Heart right ventricle (tissue), 16 donors: ENCODE results near the gene LMO7. TPM values are rescaled to one million over a fixed set of nuclear protein-coding genes. Genes with fewer than 3 reads are reported as not detected.

ENCODE experiments used
- ATAC-seq, 8 donors: fragments of 200-7000 bp; cut with Tn5 transposase; one replicate each; pipeline ENCODE4 v1.9.1; 2020; ENCODE audit warnings: mild to moderate bottlenecking in 8 of 8, moderate library complexity in 8 of 8, moderate number of reproducible peaks in 1 of 8
- DNase-seq, 2 donors: peaks; one replicate each; pipeline ENCODE4 v3.0.0-alpha.2; 2020
- H3K27ac ChIP-seq, 10 donors: fragments of 200-600 bp; sonication (generic) in 2 of 10; one replicate each; pipeline versions ENCODE4 v1.5.0 to v1.8.0; 2020 to 2022; ENCODE audit warnings: mild to moderate bottlenecking in 3 of 10
- H3K27me3 ChIP-seq, 7 donors: fragments of 200-600 bp; one replicate each; pipeline ENCODE4 v1.8.0; 2021 to 2022; ENCODE audit warnings: mild to moderate bottlenecking in 2 of 7
- H3K36me3 ChIP-seq, 9 donors: fragments of 200-600 bp; sonication (generic) in 1 of 9; one replicate each; pipeline versions ENCODE4 v1.5.0 to v1.8.0; 2020 to 2022; ENCODE audit warnings: mild to moderate bottlenecking in 2 of 9
- H3K4me1 ChIP-seq, 9 donors: fragments of 200-600 bp; sonication (generic) in 1 of 9; one replicate each; pipeline versions ENCODE4 v1.5.0 to v1.8.0; 2020 to 2022; ENCODE audit warnings: mild to moderate bottlenecking in 4 of 9
- H3K4me3 ChIP-seq, 10 donors: fragments of 200-600 bp; sonication (generic) in 2 of 10; one replicate each; pipeline versions ENCODE4 v1.5.0 to v1.8.0; 2020 to 2022; ENCODE audit warnings: mild to moderate bottlenecking in 7 of 10, moderate library complexity in 2 of 10
- H3K9me3 ChIP-seq, 11 donors: fragments of 200-600 bp in 10 of 11; sonication (generic) in 2 of 11; one replicate each; pipeline versions ENCODE4 v1.5.0 to v1.8.0; 2013 to 2022; ENCODE audit warnings: mild to moderate bottlenecking in 2 of 11, control low read depth in 1 of 11, moderate library complexity in 1 of 11
- whole genome bisulfite sequencing, 2 donors: extraction: QIAGEN DNeasy Blood & Tissue Kit; methylation state at CpG; one replicate each; pipeline ENCODE4 v1.1.7; 2013; ENCODE audit warnings: inconsistent platforms in 1 of 2; 5-methylcytosine and 5-hydroxymethylcytosine counted together
- intact Hi-C, 10 donors: fragments of 100-400 bp; cut with DNase I; formaldehyde crosslinking; loops; one replicate each; pipeline versions ENCODE4 v1.11.1 to v1.14.2; 2022
- polyA plus RNA-seq, 2 donors: library from polyadenylated mRNA; stranded (reverse); fragments of 200-250 nt; gene quantifications; one replicate each; pipeline ENCODE4 v1.2.3, GENCODE V29; 2013
- total RNA-seq, 10 donors: library from RNA; stranded (reverse); fragmentation: NEBNext Ultra II Directional in 3 of 10; extraction: Animal tissue kit (Norgen Biotek cat#: 25700) in 3 of 10; gene quantifications; one replicate each; pipeline versions ENCODE4 v1.2.1 to v1.2.4, GENCODE V29; 2021 to 2023
- TF ChIP-seq, protein P1 (sequence below), 9 donors: fragments of 200-600 bp; sonication (generic) in 2 of 9; IDR thresholded peaks; one replicate each; pipeline versions ENCODE4 v1.5.0 to v1.8.0; 2021 to 2022; ENCODE audit warnings: antibody characterized with exemption in 9 of 9, mild to moderate bottlenecking in 5 of 9, moderate library complexity in 1 of 9
- donor health status: Arrhythmogenic right ventricular cardiomyopathy.
- donor health status: ischemic (EF 13 %, LVEDD 7.1; RV severe dilation, severe dysfunction).
- donor health status: healthy with polysubstance abuse.
- donor health status: DM: no; HTN: yes; CAD: no.
- donor health status: DM: no; HTN: no; CAD: no.
- donor health status: ischemic (EF 25% LVEDD 6.9; RV normal size, moderate dysfunction).
- donor health status: ischemic (EF 25% LVEDD 5.7; RV mildly dilated, moderate dysfunction).
- donor health status: healthy.
- donor health status: DM: yes; HTN: yes; CAD: no.
- donor health status: Ischemic cardiomyopathy.
- donor health status: ischemic (EF 35%, LVEDD 5.7; RV mildly dilated, moderate dysfunction).
- donor health status: nonischemic (EF 11% LVEDD 7.7; RV severe dilation, severe dysfunction).
- donor health status: DM: yes; HTN: yes; CAD: no.
- donor health status: PGD.
- donor health status: ischemic (EF 29% LVEDD 5.4; RV normal size, mild dysfunction).
- donor health status: nonischemic (EF 23%, LVEDD 6.1; RV moderate dilation, normal function).

LMO7 gene
- total and polyA plus RNA-seq, 12 donors = 147 to 600 (median 504) TPM

- intact Hi-C loops = no loop called here
- Histone ChIP-seq H3K4me1 (no peaks in the 10 kb centered on the region), H3K9me3 (no peaks in the 10 kb centered on the region), H3K27ac (no peak overlapping the region), H3K27me3 (no peaks in the 10 kb centered on the region), H3K4me3 (no peak overlapping the region), H3K36me3 (no peaks in the 10 kb centered on the region)
- no peak for DNase-seq
- TF ChIP-seq, protein P1, sequence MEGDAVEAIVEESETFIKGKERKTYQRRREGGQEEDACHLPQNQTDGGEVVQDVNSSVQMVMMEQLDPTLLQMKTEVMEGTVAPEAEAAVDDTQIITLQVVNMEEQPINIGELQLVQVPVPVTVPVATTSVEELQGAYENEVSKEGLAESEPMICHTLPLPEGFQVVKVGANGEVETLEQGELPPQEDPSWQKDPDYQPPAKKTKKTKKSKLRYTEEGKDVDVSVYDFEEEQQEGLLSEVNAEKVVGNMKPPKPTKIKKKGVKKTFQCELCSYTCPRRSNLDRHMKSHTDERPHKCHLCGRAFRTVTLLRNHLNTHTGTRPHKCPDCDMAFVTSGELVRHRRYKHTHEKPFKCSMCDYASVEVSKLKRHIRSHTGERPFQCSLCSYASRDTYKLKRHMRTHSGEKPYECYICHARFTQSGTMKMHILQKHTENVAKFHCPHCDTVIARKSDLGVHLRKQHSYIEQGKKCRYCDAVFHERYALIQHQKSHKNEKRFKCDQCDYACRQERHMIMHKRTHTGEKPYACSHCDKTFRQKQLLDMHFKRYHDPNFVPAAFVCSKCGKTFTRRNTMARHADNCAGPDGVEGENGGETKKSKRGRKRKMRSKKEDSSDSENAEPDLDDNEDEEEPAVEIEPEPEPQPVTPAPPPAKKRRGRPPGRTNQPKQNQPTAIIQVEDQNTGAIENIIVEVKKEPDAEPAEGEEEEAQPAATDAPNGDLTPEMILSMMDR (IDR thresholded peaks at IDR 0.05) = no peak
- 86 to 89% methylated on average over 2 of the region's 2 CpGs for WGBS, 2 donors
- no peak for ATAC-seq
Measured at GRCh38 chr13:75652726-75653125, 16.6 kb downstream of the LMO7 start.

DNA sequence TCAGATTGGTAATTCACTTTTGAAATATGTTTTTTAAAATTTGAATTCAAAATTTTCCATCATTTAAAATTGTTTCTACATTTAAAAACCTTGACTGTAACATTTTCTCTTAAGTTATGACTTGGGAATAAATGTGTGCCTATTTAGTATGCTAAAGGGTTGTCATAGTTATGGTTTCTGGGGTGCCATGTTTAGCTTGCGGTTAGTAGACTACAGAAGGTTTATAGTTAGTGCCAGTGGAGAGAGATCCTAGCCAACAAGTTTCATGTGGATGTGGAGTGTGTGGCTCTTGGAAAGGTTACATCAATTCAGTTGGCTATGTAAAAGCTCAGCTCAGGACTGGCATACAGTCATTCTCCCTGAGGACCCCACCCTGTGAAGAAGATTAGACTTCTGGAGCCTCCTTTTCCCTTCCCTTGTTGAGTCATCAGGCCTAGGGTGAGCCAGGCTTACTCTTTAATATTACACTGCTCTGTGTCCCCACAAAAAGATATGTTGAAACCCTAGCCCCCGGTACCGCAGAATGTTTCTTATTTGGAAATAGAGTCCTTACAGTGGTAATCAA, 20.4 kb downstream of the LMO7 start:
- Histone ChIP-seq H3K27ac (no peak overlapping the region), H3K4me1 (no peaks in the 10 kb centered on the region), H3K9me3 (no peaks in the 10 kb centered on the region), H3K4me3 (no peak overlapping the region), H3K36me3 (no peaks in the 10 kb centered on the region), H3K27me3 (no peaks in the 10 kb centered on the region)
- ATAC-seq (no peak), DNase-seq (no peak)
- TF ChIP-seq, protein P1 (IDR thresholded peaks at IDR 0.05) = no peak
- intact Hi-C loops = no loop called here
- 97 to 99% methylated on average over 3 of the region's 3 CpGs for WGBS, 2 donors

- ATAC-seq (no peak), DNase-seq (no peak)
- no peaks in the 10 kb centered on the region for H3K9me3 ChIP-seq
- TF ChIP-seq, protein P1 (IDR thresholded peaks at IDR 0.05) = no peak
- no peak overlapping the region for H3K4me3 ChIP-seq
- H3K36me3 ChIP-seq = no peaks in the 10 kb centered on the region
- intact Hi-C loops = no loop called here
- H3K27ac ChIP-seq = no peak overlapping the region
- H3K4me1 ChIP-seq = no peaks in the 10 kb centered on the region
- no peaks in the 10 kb centered on the region for H3K27me3 ChIP-seq
- 93 to 98% methylated on average over 1 of the region's 1 CpG for WGBS, 2 donors
Measured at GRCh38 chr13:75657111-75657510, 21.0 kb downstream of the LMO7 start.

DNA sequence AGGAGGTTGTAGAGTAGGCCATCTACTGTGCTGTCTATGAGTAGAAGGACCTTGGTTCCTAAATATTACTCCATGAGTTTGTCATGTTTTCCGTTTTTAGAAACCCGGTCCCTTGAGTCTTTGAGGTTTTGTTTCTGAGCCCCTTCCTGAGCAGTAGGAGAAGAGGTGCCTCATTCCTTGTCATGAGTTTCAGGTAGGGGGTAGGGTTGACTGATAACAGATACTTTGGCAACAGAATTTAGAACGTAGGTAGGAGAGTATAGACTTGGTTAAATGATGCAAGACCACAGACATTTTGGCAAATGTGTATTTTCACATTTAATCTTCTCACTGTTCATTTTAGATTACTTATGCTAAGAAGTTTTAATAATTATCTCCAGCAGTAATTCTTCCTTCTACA, 24.6 kb downstream of the LMO7 start:
- Histone ChIP-seq H3K4me1 (no peaks in the 10 kb centered on the region), H3K9me3 (no peaks in the 10 kb centered on the region), H3K27ac (no peak overlapping the region), H3K36me3 (no peaks in the 10 kb centered on the region), H3K27me3 (no peaks in the 10 kb centered on the region), H3K4me3 (no peak overlapping the region)
- TF ChIP-seq, protein P1 (IDR thresholded peaks at IDR 0.05) = no peak
- WGBS, 2 donors = 85 to 87% methylated on average over 3 of the region's 3 CpGs
- DNase-seq = no peak
- intact Hi-C loops = no loop called here
- no peak for ATAC-seq
